DMS53 (cell line): ENCODE results near the gene PPM1H.
"Not testable (repeated sequence)": the region's sequence is repeated elsewhere in the genome, so short reads cannot be mapped to it uniquely, and the experiment has no call there.

ENCODE experiments used
- DNase-seq: peaks from one replicate; lab custom pipeline; 2025; lab: John Stamatoyannopoulos, UW

PPM1H gene

GRCh38 chr12:62683776-62684569 is 251.0 kb downstream of the PPM1H start:
- DNase-seq: no peak

GRCh38 chr12:62681306-62681705 is 253.6 kb downstream of the PPM1H start:
- no peak for DNase-seq

- no peak for DNase-seq
Observed at GRCh38 chr12:62679608-62680007, 255.3 kb downstream of the PPM1H start.

GRCh38 chr12:62677355-62677754 is 257.6 kb downstream of the PPM1H start:
- DNase-seq: no peak

GRCh38 chr12:62676521-62677307 is 258.2 kb downstream of the PPM1H start:
- peak; percentile 27 for DNase-seq

GRCh38 chr12:62673028-62673815 is 261.7 kb downstream of the PPM1H start:
- no peak for DNase-seq

- no peak for DNase-seq
Observed at GRCh38 chr12:62670986-62671720, 263.8 kb downstream of the PPM1H start.

GRCh38 chr12:62668782-62669181 is 266.2 kb downstream of the PPM1H start:
- no peak for DNase-seq

GRCh38 chr12:62664951-62665350 is 270.0 kb downstream of the PPM1H start:
- DNase-seq: not testable (repeated sequence)

- no peak for DNase-seq
Observed at GRCh38 chr12:62660756-62661155, 274.2 kb downstream of the PPM1H start.

- DNase-seq: no peak
Observed at GRCh38 chr12:62659453-62660295, 275.3 kb downstream of the PPM1H start.

- DNase-seq: no peak
Observed at GRCh38 chr12:62658910-62659309, 276.0 kb downstream of the PPM1H start.

- DNase-seq: no peak
Observed at GRCh38 chr12:62657363-62657632, 277.7 kb downstream of the PPM1H start.

GRCh38 chr12:62656591-62657362 is 278.2 kb downstream of the PPM1H start:
- DNase-seq: no peak

GRCh38 chr12:62655666-62656151 is 279.2 kb downstream of the PPM1H start:
- no peak for DNase-seq

GRCh38 chr12:62654326-62655241 is 280.4 kb downstream of the PPM1H start:
- DNase-seq: no peak

GRCh38 chr12:62653740-62654139 is 281.2 kb downstream of the PPM1H start:
- no peak for DNase-seq

- DNase-seq: no peak
Observed at GRCh38 chr12:62653304-62653703, 281.6 kb downstream of the PPM1H start.

GRCh38 chr12:62651138-62651537 is 283.8 kb downstream of the PPM1H start:
- no peak for DNase-seq
